HEK293T (cell line): ENCODE measurements around the gene CAPN1.

Experiments used
- ARNT ChIP-seq: fragments of 450-650 bp; IDR thresholded peaks from 2 replicates; pipeline ENCODE4 v1.6.1; 2017; ENCODE audit warnings: mild to moderate bottlenecking
- BHLHE40 ChIP-seq: fragments of 450-650 bp; IDR thresholded peaks from 2 replicates; pipeline ENCODE4 v1.6.1; 2016; ENCODE audit warnings: mild to moderate bottlenecking, moderate library complexity, borderline replicate concordance
- CTBP1 ChIP-seq: fragments of 450-650 bp; IDR thresholded peaks from 2 replicates; pipeline ENCODE4 v1.6.1; 2016; ENCODE audit warnings: borderline replicate concordance
- FOXA1 ChIP-seq: fragments of 450-650 bp; IDR thresholded peaks from 2 replicates; pipeline ENCODE4 v1.6.1; 2016; ENCODE audit warnings: mild to moderate bottlenecking
- FOXK2 ChIP-seq: fragments of 450-650 bp; IDR thresholded peaks from 2 replicates; pipeline ENCODE4 v1.6.1; 2016; ENCODE audit warnings: mild to moderate bottlenecking
- FOXM1 ChIP-seq: fragments of 450-650 bp; IDR thresholded peaks from 2 replicates; pipeline ENCODE4 v1.6.1; 2017; ENCODE audit warnings: mild to moderate bottlenecking, borderline replicate concordance
- HDGF ChIP-seq: fragments of 450-650 bp; IDR thresholded peaks from 2 replicates; pipeline ENCODE4 v1.6.1; 2017; ENCODE audit warnings: antibody characterized with exemption, borderline replicate concordance
- L3MBTL2 ChIP-seq: fragments of 450-650 bp; conservative IDR thresholded peaks from 2 replicates; pipeline ENCODE4 v1.6.1; 2016; ENCODE audit warnings: mild to moderate bottlenecking
- LEF1 ChIP-seq: fragments of 450-650 bp; IDR thresholded peaks from 2 replicates; pipeline ENCODE4 v1.6.1; 2017; ENCODE audit warnings: mild to moderate bottlenecking, borderline replicate concordance
- NFRKB ChIP-seq: fragments of 450-650 bp; IDR thresholded peaks from 2 replicates; pipeline ENCODE4 v1.6.1; 2016; ENCODE audit warnings: mild to moderate bottlenecking, moderate library complexity
- PKNOX1 ChIP-seq: fragments of 450-650 bp; IDR thresholded peaks from 2 replicates; pipeline ENCODE4 v1.6.1; 2016
- SP1 ChIP-seq: fragments of 450-650 bp; IDR thresholded peaks from 2 replicates; pipeline ENCODE4 v1.6.1; 2017
- SUZ12 ChIP-seq: fragments of 450-650 bp; IDR thresholded peaks from 2 replicates; pipeline ENCODE4 v1.6.1; 2016; ENCODE audit warnings: mild to moderate bottlenecking
- ZNF384 ChIP-seq: fragments of 450-650 bp; IDR thresholded peaks from 2 replicates; pipeline ENCODE4 v1.6.1; 2016

- TF ChIP-seq LEF1 (no peak), PKNOX1 (no peak), BHLHE40 (no peak), L3MBTL2 (no peak), FOXK2 (no peak), NFRKB (no peak), ZNF384 (no peak), SP1 (no peak), ARNT (no peak), FOXM1 (no peak), FOXA1 (no peak), HDGF (no peak), SUZ12 (no peak), CTBP1 (no peak)
Measured at GRCh38 chr11:65204646-65205601, 23.2 kb downstream of the CAPN1 start.
